Esophagus (tissue), 2 donors: ENCODE measurements around the gene SMYD5. TPM values are rescaled to one million over a fixed set of nuclear protein-coding genes. Genes with fewer than 3 reads are reported as not detected.

Source experiments
- H3K27ac ChIP-seq, 2 donors: one replicate each; pipeline ENCODE4 v1.5.1; 2013; ENCODE audit warnings: low read depth in 2 of 2, mild to moderate bottlenecking in 2 of 2, inconsistent platforms in 1 of 2, low read length in 1 of 2, moderate library complexity in 1 of 2
- H3K27me3 ChIP-seq, 2 donors: one replicate each; pipeline ENCODE4 v1.6.1; 2013; ENCODE audit warnings: low read length in 2 of 2, control low read depth in 1 of 2, mild to moderate bottlenecking in 1 of 2; ENCODE audit not compliant: insufficient read depth in 2 of 2, control insufficient read depth in 1 of 2
- H3K36me3 ChIP-seq, 2 donors: one replicate each; pipeline ENCODE4 v1.6.1; 2013; ENCODE audit warnings: low read length in 1 of 2; ENCODE audit not compliant: control insufficient read depth in 2 of 2, insufficient read depth in 2 of 2
- H3K4me1 ChIP-seq, 2 donors: one replicate each; pipeline ENCODE4 v1.6.1; 2013; ENCODE audit warnings: low read length in 1 of 2; ENCODE audit not compliant: control insufficient read depth in 2 of 2, insufficient read depth in 2 of 2
- H3K4me3 ChIP-seq, 2 donors: one replicate each; pipeline ENCODE4 v1.5.1; 2013; ENCODE audit warnings: low read length in 2 of 2, mild to moderate bottlenecking in 2 of 2, low read depth in 1 of 2, moderate library complexity in 1 of 2
- H3K9me3 ChIP-seq, 2 donors: one replicate each; pipeline ENCODE4 v1.6.1; 2013; ENCODE audit warnings: mild to moderate bottlenecking in 2 of 2, low read depth in 1 of 2, low read length in 1 of 2, moderate library complexity in 1 of 2; ENCODE audit not compliant: control insufficient read depth in 2 of 2, insufficient read depth in 1 of 2
- WGBS, 2 donors: extraction: QIAGEN DNeasy Blood & Tissue Kit; methylation state at CpG; one replicate each; pipeline ENCODE4 v1.1.7; 2013; 5-methylcytosine and 5-hydroxymethylcytosine counted together
- polyA plus RNA-seq, 2 donors: library from polyadenylated mRNA; stranded (reverse); fragments of 200-250 nt; gene quantifications; one replicate each; pipeline ENCODE4 v1.2.3, GENCODE V29; 2013
- donor health status: healthy with polysubstance abuse.
- donor health status: Bipolar disorder and iron deficiency.

The SMYD5 gene
- polyA plus RNA-seq, 2 donors = 12.6 to 13.6 TPM

DNA sequence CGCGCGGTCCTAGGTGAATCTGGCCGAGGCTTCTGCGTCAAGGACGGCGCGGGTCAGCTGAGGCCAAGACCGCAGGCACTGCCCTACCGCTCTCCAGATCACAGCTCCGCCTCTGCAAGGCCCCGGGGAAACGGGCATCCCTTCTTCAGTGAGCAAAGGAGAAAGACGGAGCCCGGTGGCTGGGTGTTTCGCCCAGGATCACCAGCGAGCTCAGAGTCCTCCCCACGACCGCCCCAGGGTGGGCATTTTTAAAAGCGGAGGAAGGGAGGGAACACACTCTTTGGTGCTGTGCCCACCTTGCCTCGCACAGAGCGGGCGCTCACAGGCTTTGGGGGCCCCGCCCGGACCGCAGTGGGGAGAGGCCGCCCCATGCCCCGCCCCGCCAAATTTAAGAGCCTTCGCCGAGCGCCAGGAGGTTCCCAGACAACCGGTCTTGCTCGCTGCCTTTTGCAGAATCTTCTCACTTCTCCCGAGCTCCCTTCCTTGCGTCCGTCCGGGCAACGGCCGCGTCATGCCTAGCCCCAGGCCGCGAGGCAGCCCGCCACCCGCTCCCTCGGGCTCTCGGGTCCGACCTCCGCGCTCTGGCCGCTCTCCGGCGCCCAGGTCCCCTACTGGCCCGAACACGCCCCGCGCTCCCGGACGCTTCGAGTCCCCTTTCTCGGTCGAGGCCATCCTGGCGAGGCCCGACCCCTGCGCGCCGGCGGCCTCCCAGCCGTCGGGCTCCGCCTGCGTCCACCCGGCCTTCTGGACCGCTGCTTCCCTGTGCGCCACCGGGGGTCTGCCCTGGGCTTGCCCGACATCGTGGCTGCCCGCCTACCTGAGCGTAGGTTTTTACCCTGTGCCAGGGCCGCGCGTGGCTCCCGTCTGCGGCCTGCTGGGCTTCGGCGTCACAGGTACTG, 11.6 kb upstream of the SMYD5 start, which contains the start of gene NOTO:
NOTO (plus strand) TSS at position 419 of the 899 bp plus-strand sequence; CDS start at position 512, 93 bp downstream.
- H3K27ac ChIP-seq = no peak within 1 kb of the TSS
- 2 to 3% methylated on average over 83 to 87 of the region's 87 CpGs for WGBS, 2 donors
- no peaks in the 10 kb centered on the region for H3K36me3 ChIP-seq
- H3K4me3 ChIP-seq = peak within 1 kb of the TSS in 1 of 2 donors; percentile 18
- peaks cover 0 to 3% of the 10 kb centered on the region in 2 donors for H3K9me3 ChIP-seq
- peaks cover 0 to 15% of the 10 kb centered on the region in 2 donors for H3K27me3 ChIP-seq
- H3K4me1 ChIP-seq = peaks cover 5% of the 10 kb centered on the region in 2 donors

GRCh38 chr2:73203055-73203681, 10.9 kb upstream of the SMYD5 start:
- 6 to 7% methylated on average over 41 to 44 of the region's 44 CpGs for WGBS, 2 donors
- Histone ChIP-seq H3K27me3 (peaks cover 0 to 15% of the 10 kb centered on the region in 2 donors), H3K9me3 (peaks cover 0 to 3% of the 10 kb centered on the region in 2 donors), H3K27ac (no peak overlapping the region), H3K4me1 (peaks cover 5% of the 10 kb centered on the region in 2 donors), H3K36me3 (no peaks in the 10 kb centered on the region), H3K4me3 (peak overlapping the region in 1 of 2 donors; percentile 18)

DNA sequence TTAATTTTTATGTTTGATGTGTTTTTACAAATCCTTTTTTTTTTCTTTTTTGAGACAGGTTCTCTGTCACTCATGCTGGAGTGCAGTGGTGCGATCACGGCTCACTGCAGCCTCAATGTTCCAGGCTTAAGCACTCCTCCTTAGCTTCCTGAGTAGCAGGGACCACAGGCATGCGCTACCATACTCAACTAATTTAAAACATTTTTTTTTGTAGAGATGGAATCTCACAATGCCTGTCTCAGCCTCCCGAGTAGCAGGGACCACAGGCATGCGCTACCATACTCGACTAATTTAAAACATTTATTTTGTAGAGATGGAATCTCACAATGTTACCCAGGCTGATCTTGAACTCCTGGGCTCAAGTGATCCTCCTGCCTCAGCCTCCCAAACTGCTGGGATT, 8.4 kb upstream of the SMYD5 start:
- 89 to 91% methylated on average over 6 of the region's 6 CpGs for WGBS, 2 donors
- H3K4me3 ChIP-seq = no peak overlapping the region
- H3K27me3 ChIP-seq = peaks cover 0 to 15% of the 10 kb centered on the region in 2 donors
- H3K27ac ChIP-seq = no peak overlapping the region
- no peaks in the 10 kb centered on the region for H3K36me3 ChIP-seq
- H3K9me3 ChIP-seq = peaks cover 0 to 3% of the 10 kb centered on the region in 2 donors
- peaks cover 5% of the 10 kb centered on the region in 2 donors for H3K4me1 ChIP-seq

DNA sequence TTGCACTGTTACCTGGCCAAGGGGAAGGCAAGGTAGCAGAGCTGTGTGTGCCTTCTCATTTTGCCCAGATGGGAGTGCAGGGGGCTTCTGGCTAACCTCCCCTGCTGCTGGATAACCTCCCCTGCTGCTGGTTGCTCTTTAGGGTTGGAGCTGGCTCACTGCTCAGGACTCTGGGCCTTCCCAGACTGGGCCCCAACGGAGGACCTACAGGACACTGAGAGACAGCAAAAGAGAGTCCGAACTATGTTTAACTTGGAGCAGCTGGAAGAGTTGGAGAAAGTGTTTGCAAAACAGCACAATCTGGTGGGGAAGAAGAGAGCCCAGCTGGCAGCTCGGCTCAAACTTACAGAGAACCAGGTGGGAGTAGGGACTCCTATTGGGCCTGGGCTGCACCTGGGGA, 5.8 kb upstream of the SMYD5 start:
- H3K27ac ChIP-seq = no peak overlapping the region
- peaks cover 0 to 2% of the 10 kb centered on the region in 2 donors for H3K4me1 ChIP-seq
- no peaks in the 10 kb centered on the region for H3K9me3 ChIP-seq
- no peak overlapping the region for H3K4me3 ChIP-seq
- H3K27me3 ChIP-seq = no peaks in the 10 kb centered on the region
- WGBS, 2 donors = 73 to 82% methylated on average over 3 of the region's 3 CpGs
- no peaks in the 10 kb centered on the region for H3K36me3 ChIP-seq

GRCh38 chr2:73210019-73210418, 4.0 kb upstream of the SMYD5 start:
- WGBS, 2 donors = 88 to 90% methylated on average over 4 of the region's 4 CpGs
- Histone ChIP-seq H3K36me3 (no peaks in the 10 kb centered on the region), H3K9me3 (no peaks in the 10 kb centered on the region), H3K27me3 (no peaks in the 10 kb centered on the region), H3K27ac (no peak overlapping the region), H3K4me1 (no peaks in the 10 kb centered on the region), H3K4me3 (no peak overlapping the region)

DNA sequence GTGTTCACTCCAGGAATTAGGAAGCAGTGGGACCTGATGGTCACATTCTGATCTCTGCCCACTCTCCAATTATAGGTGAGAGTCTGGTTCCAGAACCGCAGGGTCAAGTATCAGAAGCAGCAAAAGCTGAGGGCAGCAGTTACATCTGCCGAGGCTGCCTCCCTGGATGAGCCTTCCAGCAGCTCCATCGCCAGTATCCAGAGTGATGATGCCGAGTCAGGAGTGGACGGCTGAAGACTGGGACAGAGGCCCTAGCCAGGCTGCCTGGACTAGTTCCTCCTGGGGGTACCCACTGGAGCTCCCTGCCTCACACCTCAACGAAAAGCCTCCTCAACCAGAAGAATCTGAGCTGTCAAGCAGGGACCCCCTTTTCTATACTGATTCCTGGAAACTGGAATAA, 3.3 kb upstream of the SMYD5 start:
- Histone ChIP-seq H3K27ac (no peak overlapping the region), H3K4me1 (no peaks in the 10 kb centered on the region), H3K4me3 (no peak overlapping the region), H3K27me3 (no peaks in the 10 kb centered on the region), H3K9me3 (no peaks in the 10 kb centered on the region), H3K36me3 (no peaks in the 10 kb centered on the region)
- WGBS, 2 donors = 91% methylated on average over 6 of the region's 6 CpGs

- no peaks in the 10 kb centered on the region for H3K27me3 ChIP-seq
- no peak overlapping the region for H3K4me3 ChIP-seq
- H3K27ac ChIP-seq = no peak overlapping the region
- H3K36me3 ChIP-seq = no peaks in the 10 kb centered on the region
- H3K4me1 ChIP-seq = no peaks in the 10 kb centered on the region
- H3K9me3 ChIP-seq = no peaks in the 10 kb centered on the region
- 74 to 78% methylated on average over 7 of the region's 7 CpGs for WGBS, 2 donors
These were observed 2.0 kb upstream of the SMYD5 start for GRCh38 chr2:73212098-73212447.

- H3K4me3 ChIP-seq = no peak overlapping the region
- no peaks in the 10 kb centered on the region for H3K27me3 ChIP-seq
- H3K4me1 ChIP-seq = no peaks in the 10 kb centered on the region
- no peaks in the 10 kb centered on the region for H3K36me3 ChIP-seq
- no peaks in the 10 kb centered on the region for H3K9me3 ChIP-seq
- H3K27ac ChIP-seq = no peak overlapping the region
- WGBS, 2 donors = 52 to 54% methylated on average over 20 of the region's 20 CpGs
These were observed 1.4 kb upstream of the SMYD5 start for GRCh38 chr2:73212448-73213176.

- H3K27ac ChIP-seq = no peak overlapping the region
- no peaks in the 10 kb centered on the region for H3K27me3 ChIP-seq
- H3K9me3 ChIP-seq = no peaks in the 10 kb centered on the region
These were observed 1.2 kb downstream of the SMYD5 start for GRCh38 chr2:73215254-73215653.

More at GRCh38 chr2:73215254-73215653, 1.2 kb downstream of the SMYD5 start:
- 70 to 72% methylated on average over 4 of the region's 4 CpGs for WGBS, 2 donors
- peaks cover 0 to 11% of the 10 kb centered on the region in 2 donors for H3K36me3 ChIP-seq
- H3K4me3 ChIP-seq = no peak overlapping the region
- no peaks in the 10 kb centered on the region for H3K4me1 ChIP-seq
